GM12878 (cell line): ENCODE measurements around the gene PIP4K2A. TPM values are rescaled to one million over a fixed set of nuclear protein-coding genes. Genes with fewer than 3 reads are reported as not detected.

Experiments used
- ATAC-seq: fragments of 200-7000 bp; cut with Tn5 transposase; 3 replicates; pipeline ENCODE4 v1.9.1; 2020; ENCODE audit warnings: mild to moderate bottlenecking, moderate library complexity
- BruUV-seq: library from RNA; stranded (reverse); fragments of 400-500 nt; replicated peaks from 2 replicates; lab custom pipeline; 2021; lab: Mats Ljungman, UMichigan
- CTCF ChIA-PET: fragments of 300-600 bp; sonication (Branson Sonifier 250); formaldehyde crosslinking; extraction: SDS; loops from one replicate; lab custom pipeline; 2021; ENCODE audit warnings: inconsistent platforms; lab: Yijun Ruan, JAX
- POLR2A ChIA-PET: fragments of 350-600 bp; formaldehyde crosslinking; extraction: SDS; loops from one replicate; lab custom pipeline; 2021; ENCODE audit warnings: inconsistent platforms; lab: Charles Lee
- RAD21 ChIA-PET: fragments of 300-600 bp; sonication (Branson Sonifier 250); formaldehyde crosslinking; loops from one replicate; lab custom pipeline; 2023; ENCODE audit warnings: antibody characterized with exemption; ENCODE audit not compliant: unreplicated experiment; lab: Charles Lee
- SMC1A ChIA-PET: fragments of 300-600 bp; sonication (Branson Sonifier 250); formaldehyde crosslinking; loops from one replicate; lab custom pipeline; 2023; ENCODE audit not compliant: unreplicated experiment, uncharacterized antibody; lab: Charles Lee
- DNase-seq: peaks from one replicate; pipeline ENCODE4 v3.0.0-alpha.2; 2011; ENCODE audit warnings: low read depth, low spot score
- FAIRE-seq: peaks from 3 replicates; lab custom pipeline; 2011; peaks lifted over from hg19 to GRCh38; lab: Jason Lieb, UNC
- H2AFZ ChIP-seq: 2 replicates; pipeline ENCODE4 v1.6.0; 2011; ENCODE audit warnings: low read depth, low read length, control low read depth; ENCODE audit not compliant: control insufficient read depth
- H3K27ac ChIP-seq: 2 replicates; pipeline ENCODE4 v1.5.1; 2011; ENCODE audit warnings: control low read depth; ENCODE audit not compliant: control insufficient read depth, insufficient read depth
- H3K27me3 ChIP-seq, 2 experiments: replicated peaks in 1 of 2; 2 replicates each; pipeline versions ENCODE4 v1.6.0 to v1.6.1; 2011; ENCODE audit warnings: low read length in 1 of 2; ENCODE audit not compliant: control insufficient read depth in 2 of 2, insufficient read depth in 2 of 2
- H3K36me3 ChIP-seq, 2 experiments: 2 replicates each; pipeline ENCODE4 v1.5.1; 2011; ENCODE audit warnings: low read length in 1 of 2; ENCODE audit not compliant: control insufficient read depth in 2 of 2, insufficient read depth in 2 of 2
- H3K4me1 ChIP-seq: 2 replicates; pipeline ENCODE4 v1.6.1; 2011; ENCODE audit warnings: mild to moderate bottlenecking, low read length, moderate library complexity, mixed read lengths; ENCODE audit not compliant: control insufficient read depth, insufficient read depth
- H3K4me2 ChIP-seq: 2 replicates; pipeline ENCODE4 v1.6.0; 2011; ENCODE audit warnings: control low read depth; ENCODE audit not compliant: control insufficient read depth, insufficient read depth
- H3K4me3 ChIP-seq: fragments of 200-600 bp; sonication (generic); 2 replicates; pipeline ENCODE4 v1.5.1; 2016
- H3K79me2 ChIP-seq: 2 replicates; pipeline ENCODE4 v1.6.0; 2011; ENCODE audit warnings: low read length; ENCODE audit not compliant: control insufficient read depth, insufficient read depth
- H3K9ac ChIP-seq: 2 replicates; pipeline ENCODE4 v1.8.0; 2011; ENCODE audit warnings: low read length, control low read depth, mixed read lengths; ENCODE audit not compliant: control insufficient read depth, insufficient read depth
- H3K9me3 ChIP-seq: replicated peaks from 3 replicates; pipeline ENCODE4 v1.5.1; 2011; ENCODE audit warnings: mild to moderate bottlenecking, low read length; ENCODE audit not compliant: control insufficient read depth, insufficient read depth
- H4K20me1 ChIP-seq: 2 replicates; pipeline ENCODE4 v1.6.0; 2011; ENCODE audit not compliant: control insufficient read depth, insufficient read depth
- CHD2 ChIP-seq: IDR thresholded peaks from 2 replicates; pipeline ENCODE4 v1.6.1; 2011; ENCODE audit warnings: low read depth, low read length, improper control_type of control experiment, borderline replicate concordance
- IKZF1 ChIP-seq: fragments of 450-650 bp; conservative IDR thresholded peaks from 2 replicates; pipeline ENCODE4 v1.6.1; 2017; ENCODE audit warnings: antibody characterized with exemption, mild to moderate bottlenecking
- MYB ChIP-seq: fragments of 150-350 bp; IDR thresholded peaks from 2 replicates; pipeline ENCODE4 v1.6.1; 2014; ENCODE audit warnings: mild to moderate bottlenecking, low read depth, low read length, borderline replicate concordance
- PAX5 ChIP-seq: IDR thresholded peaks from 2 replicates; pipeline ENCODE4 v1.6.1; 2011; ENCODE audit warnings: low read depth, low read length, borderline replicate concordance
- PML ChIP-seq: IDR thresholded peaks from 2 replicates; pipeline ENCODE4 v1.6.1; 2012; ENCODE audit warnings: low read length, inconsistent platforms
- POLR2A ChIP-seq: IDR thresholded peaks from 2 replicates; pipeline ENCODE4 v1.6.1; 2011; ENCODE audit warnings: low read depth, mild to moderate bottlenecking, low read length
- RB1 ChIP-seq: fragments of 450-650 bp; formaldehyde crosslinking; IDR thresholded peaks from 2 replicates; pipeline ENCODE4 v1.6.1; 2017; ENCODE audit warnings: mild to moderate bottlenecking, borderline replicate concordance
- SIN3A ChIP-seq: IDR thresholded peaks from 2 replicates; pipeline ENCODE4 v1.6.1; 2012; ENCODE audit warnings: low read depth, low read length, improper control_type of control experiment
- TARDBP ChIP-seq: IDR thresholded peaks from 2 replicates; pipeline ENCODE4 v1.6.1; 2016; ENCODE audit warnings: borderline replicate concordance
- TCF12 ChIP-seq: IDR thresholded peaks from 2 replicates; pipeline ENCODE4 v1.6.1; 2011; ENCODE audit warnings: low read depth, mild to moderate bottlenecking, low read length
- ZNF24 ChIP-seq: fragments of 450-650 bp; IDR thresholded peaks from 2 replicates; pipeline ENCODE4 v1.6.1; 2017; ENCODE audit warnings: antibody characterized with exemption, mild to moderate bottlenecking
- WGBS: methylation state at CpG from one replicate; pipeline ENCODE4 v1.1.6; 2016; ENCODE audit warnings: low lambda C conversion rate; ENCODE audit not compliant: insufficient replicate concordance, insufficient coverage; ENCODE audit errors: missing lambda C conversion rate; 5-methylcytosine and 5-hydroxymethylcytosine counted together
- in situ Hi-C: fragments of 300-500 bp; cut with MboI; formaldehyde crosslinking; loops from 9 replicates; pipeline ENCODE4 v1.14.3; 2018; ENCODE audit warnings: mixed read lengths
- intact Hi-C: fragments of 100-400 bp; cut with micrococcal nuclease; formaldehyde crosslinking; loops from one replicate; pipeline ENCODE4 v1.14.2; 2022; ENCODE audit not compliant: unreplicated experiment
- polyA plus RNA-seq, 11 experiments: library from polyadenylated mRNA; depleted of rRNA in 4 of 11; unstranded in 6 of 11; stranded (reverse) in 5 of 11; fragments of >200 nt; fragmentation: Nextera tagmentation in 4 of 11; fragmentation: Illumina TruSeq in 1 of 11; extraction: Ambion mirVana in 4 of 11; extraction: Trizol in 1 of 11; gene quantifications; 1 replicate in 1 of 11; 2 replicates in 10 of 11; pipeline versions ENCODE4 v1.2.1 to v1.2.3, GENCODE V29; 2011 to 2016; ENCODE audit warnings: inconsistent platforms in 2 of 11, missing spikeins in 2 of 11, low read depth in 1 of 11
- total RNA-seq, 4 experiments: library from RNA; depleted of rRNA in 3 of 4; stranded (reverse); fragments of >200 nt in 3 of 4; fragmentation: Illumina TruSeq in 1 of 4; extraction: Trizol in 1 of 4; gene quantifications; 2 replicates each; pipeline versions ENCODE4 v1.2.1 to v1.2.3, GENCODE V29; 2013 to 2021
- TF ChIP-seq, protein P1 (sequence below): fragments of 450-650 bp; IDR thresholded peaks from 2 replicates; pipeline ENCODE4 v1.6.1; 2017; ENCODE audit warnings: mild to moderate bottlenecking, moderate library complexity
- TF ChIP-seq, protein P2 (sequence below): fragments of 450-650 bp; IDR thresholded peaks from 2 replicates; pipeline ENCODE4 v1.6.1; 2018; ENCODE audit warnings: mild to moderate bottlenecking, low read depth, moderate library complexity; ENCODE audit not compliant: partially characterized antibody
- TF ChIP-seq, protein P3 (sequence below): fragments of 450-650 bp; conservative IDR thresholded peaks from 2 replicates; pipeline ENCODE4 v1.6.1; 2017; ENCODE audit warnings: mild to moderate bottlenecking, moderate library complexity

Gene PIP4K2A
- total and polyA plus RNA-seq, 10 of the 15 experiments (the other 5 are each of a cell fraction or from before 2014, with no cell fraction given), result 54.3 to 139 (median 84.4) TPM

DNA sequence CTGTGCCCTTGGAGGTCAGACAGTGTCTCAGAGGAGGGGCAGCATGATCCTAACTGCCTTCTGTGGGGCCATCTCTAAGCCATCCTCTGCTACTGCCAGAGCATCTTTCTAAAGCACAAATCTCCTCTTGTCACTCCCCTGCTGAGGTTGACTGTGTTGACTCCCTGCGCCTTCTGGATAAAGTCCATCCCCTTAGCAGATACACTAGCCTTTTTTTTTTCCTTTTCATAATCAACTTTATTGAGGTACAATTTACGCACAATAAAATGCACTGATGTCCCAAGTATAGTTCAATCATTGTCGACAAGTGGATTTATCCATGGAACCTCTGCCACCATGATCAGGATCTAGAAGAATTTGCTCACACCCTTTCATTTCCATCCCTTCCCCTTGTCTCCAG is 219.0 kb downstream of the PIP4K2A start:
- H3K4me1 ChIP-seq, result peaks cover 6% of the 10 kb centered on the region; the same call in 1 of the 2 replicates
- no peak overlapping the region for H3K4me3 ChIP-seq
- ChIA-PET CTCF (no interaction called here), SMC1A (no interaction called here), RAD21 (no interaction called here), POLR2A (no interaction called here)
- H3K4me2 ChIP-seq, result no peak overlapping the region
- ATAC-seq (no peak), FAIRE-seq (no peak), DNase-seq (no peak)
- no peaks in the 10 kb centered on the region for H3K27me3 ChIP-seq
- H3K9me3 ChIP-seq, result no peaks in the 10 kb centered on the region
- no peaks in the 10 kb centered on the region for H3K36me3 ChIP-seq
- no peak overlapping the region for H3K9ac ChIP-seq
- H4K20me1 ChIP-seq, result no peaks in the 10 kb centered on the region
- no peak overlapping the region for H3K27ac ChIP-seq
- intact Hi-C loops, result no loop called here
- in situ Hi-C loops, result no loop called here
- no peak overlapping the region for H2AFZ ChIP-seq
- no peaks in the 10 kb centered on the region for H3K79me2 ChIP-seq
- BruUV-seq, result no TSS peak
- 69% methylated on average over 3 of the region's 3 CpGs for WGBS
- TF ChIP-seq RB1, result no peak
- TF ChIP-seq POLR2A, result no peak
- no peak for TF ChIP-seq PAX5
- TF ChIP-seq PML, result no peak
- TF ChIP-seq, protein P1, sequence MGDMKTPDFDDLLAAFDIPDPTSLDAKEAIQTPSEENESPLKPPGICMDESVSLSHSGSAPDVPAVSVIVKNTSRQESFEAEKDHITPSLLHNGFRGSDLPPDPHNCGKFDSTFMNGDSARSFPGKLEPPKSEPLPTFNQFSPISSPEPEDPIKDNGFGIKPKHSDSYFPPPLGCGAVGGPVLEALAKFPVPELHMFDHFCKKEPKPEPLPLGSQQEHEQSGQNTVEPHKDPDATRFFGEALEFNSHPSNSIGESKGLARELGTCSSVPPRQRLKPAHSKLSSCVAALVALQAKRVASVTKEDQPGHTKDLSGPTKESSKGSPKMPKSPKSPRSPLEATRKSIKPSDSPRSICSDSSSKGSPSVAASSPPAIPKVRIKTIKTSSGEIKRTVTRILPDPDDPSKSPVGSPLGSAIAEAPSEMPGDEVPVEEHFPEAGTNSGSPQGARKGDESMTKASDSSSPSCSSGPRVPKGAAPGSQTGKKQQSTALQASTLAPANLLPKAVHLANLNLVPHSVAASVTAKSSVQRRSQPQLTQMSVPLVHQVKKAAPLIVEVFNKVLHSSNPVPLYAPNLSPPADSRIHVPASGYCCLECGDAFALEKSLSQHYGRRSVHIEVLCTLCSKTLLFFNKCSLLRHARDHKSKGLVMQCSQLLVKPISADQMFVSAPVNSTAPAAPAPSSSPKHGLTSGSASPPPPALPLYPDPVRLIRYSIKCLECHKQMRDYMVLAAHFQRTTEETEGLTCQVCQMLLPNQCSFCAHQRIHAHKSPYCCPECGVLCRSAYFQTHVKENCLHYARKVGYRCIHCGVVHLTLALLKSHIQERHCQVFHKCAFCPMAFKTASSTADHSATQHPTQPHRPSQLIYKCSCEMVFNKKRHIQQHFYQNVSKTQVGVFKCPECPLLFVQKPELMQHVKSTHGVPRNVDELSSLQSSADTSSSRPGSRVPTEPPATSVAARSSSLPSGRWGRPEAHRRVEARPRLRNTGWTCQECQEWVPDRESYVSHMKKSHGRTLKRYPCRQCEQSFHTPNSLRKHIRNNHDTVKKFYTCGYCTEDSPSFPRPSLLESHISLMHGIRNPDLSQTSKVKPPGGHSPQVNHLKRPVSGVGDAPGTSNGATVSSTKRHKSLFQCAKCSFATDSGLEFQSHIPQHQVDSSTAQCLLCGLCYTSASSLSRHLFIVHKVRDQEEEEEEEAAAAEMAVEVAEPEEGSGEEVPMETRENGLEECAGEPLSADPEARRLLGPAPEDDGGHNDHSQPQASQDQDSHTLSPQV, result no peak
- TF ChIP-seq, protein P2, sequence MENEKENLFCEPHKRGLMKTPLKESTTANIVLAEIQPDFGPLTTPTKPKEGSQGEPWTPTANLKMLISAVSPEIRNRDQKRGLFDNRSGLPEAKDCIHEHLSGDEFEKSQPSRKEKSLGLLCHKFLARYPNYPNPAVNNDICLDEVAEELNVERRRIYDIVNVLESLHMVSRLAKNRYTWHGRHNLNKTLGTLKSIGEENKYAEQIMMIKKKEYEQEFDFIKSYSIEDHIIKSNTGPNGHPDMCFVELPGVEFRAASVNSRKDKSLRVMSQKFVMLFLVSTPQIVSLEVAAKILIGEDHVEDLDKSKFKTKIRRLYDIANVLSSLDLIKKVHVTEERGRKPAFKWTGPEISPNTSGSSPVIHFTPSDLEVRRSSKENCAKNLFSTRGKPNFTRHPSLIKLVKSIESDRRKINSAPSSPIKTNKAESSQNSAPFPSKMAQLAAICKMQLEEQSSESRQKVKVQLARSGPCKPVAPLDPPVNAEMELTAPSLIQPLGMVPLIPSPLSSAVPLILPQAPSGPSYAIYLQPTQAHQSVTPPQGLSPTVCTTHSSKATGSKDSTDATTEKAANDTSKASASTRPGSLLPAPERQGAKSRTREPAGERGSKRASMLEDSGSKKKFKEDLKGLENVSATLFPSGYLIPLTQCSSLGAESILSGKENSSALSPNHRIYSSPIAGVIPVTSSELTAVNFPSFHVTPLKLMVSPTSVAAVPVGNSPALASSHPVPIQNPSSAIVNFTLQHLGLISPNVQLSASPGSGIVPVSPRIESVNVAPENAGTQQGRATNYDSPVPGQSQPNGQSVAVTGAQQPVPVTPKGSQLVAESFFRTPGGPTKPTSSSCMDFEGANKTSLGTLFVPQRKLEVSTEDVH, result no peak
- no peak for TF ChIP-seq CHD2
- TF ChIP-seq IKZF1, result no peak
- no peak for TF ChIP-seq ZNF24
- TF ChIP-seq MYB, result no peak
- TF ChIP-seq, protein P3, sequence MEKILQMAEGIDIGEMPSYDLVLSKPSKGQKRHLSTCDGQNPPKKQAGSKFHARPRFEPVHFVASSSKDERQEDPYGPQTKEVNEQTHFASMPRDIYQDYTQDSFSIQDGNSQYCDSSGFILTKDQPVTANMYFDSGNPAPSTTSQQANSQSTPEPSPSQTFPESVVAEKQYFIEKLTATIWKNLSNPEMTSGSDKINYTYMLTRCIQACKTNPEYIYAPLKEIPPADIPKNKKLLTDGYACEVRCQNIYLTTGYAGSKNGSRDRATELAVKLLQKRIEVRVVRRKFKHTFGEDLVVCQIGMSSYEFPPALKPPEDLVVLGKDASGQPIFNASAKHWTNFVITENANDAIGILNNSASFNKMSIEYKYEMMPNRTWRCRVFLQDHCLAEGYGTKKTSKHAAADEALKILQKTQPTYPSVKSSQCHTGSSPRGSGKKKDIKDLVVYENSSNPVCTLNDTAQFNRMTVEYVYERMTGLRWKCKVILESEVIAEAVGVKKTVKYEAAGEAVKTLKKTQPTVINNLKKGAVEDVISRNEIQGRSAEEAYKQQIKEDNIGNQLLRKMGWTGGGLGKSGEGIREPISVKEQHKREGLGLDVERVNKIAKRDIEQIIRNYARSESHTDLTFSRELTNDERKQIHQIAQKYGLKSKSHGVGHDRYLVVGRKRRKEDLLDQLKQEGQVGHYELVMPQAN, result no peak
- no peak for TF ChIP-seq SIN3A
- TF ChIP-seq TCF12, result no peak
- no peak for TF ChIP-seq TARDBP
